GM19099 (cell line): ENCODE results near the gene SYN1.

Experiments
- POLR2A ChIP-seq: IDR thresholded peaks from 3 replicates; pipeline ENCODE4 v1.6.1; 2011; ENCODE audit warnings: low read depth; ENCODE audit not compliant: insufficient read length; ENCODE audit errors: extremely low read depth

The SYN1 gene

DNA sequence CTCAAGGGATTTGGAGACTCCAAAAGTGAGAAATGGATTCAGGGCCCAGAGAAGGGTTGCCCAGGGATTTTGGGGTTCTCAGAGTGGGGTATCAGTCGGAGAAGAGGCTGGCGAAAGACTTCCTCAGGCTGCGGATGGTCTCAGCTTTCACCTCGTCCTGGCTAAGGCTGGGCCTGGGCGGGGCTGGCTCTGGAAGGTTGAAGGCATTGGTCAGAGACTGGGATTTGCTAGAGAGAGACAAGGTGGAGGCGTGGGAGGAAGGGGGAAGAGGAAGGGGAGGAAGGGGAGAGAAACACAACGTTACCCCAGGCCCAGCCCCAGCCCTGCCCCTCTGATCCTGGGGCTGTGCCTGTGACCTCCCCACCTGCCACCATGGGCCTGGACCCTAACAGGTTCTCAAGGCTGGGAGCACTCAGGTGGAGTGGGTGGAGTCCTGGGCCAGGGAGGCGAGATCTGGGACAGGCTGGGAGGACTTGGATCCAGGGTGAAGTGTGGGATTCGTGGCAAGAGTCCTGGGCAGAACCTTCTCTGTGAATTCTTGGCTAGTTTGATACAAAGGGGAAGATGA, 46.8 kb downstream of the SYN1 start:
- no peak for TF ChIP-seq POLR2A

DNA sequence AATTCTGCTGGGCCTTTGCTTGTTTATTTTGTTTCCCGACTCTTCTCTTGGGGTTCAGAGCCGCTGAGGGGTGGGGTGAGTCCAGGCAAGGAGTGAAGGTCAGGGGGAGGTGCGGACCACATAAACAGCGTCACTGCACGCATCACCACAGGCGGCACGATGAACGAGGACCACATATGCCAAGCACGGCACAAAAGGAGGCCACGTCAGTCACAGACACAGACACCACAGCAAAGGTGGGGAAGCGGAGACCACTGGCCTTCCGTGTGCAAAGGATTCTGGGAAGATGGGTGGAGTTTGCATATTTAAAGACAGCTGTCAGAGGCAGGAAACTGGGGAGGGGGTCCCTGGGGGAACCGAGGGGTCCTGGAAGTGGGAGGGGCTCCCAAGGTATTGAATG, 47.8 kb downstream of the SYN1 start:
- no peak for TF ChIP-seq POLR2A

DNA sequence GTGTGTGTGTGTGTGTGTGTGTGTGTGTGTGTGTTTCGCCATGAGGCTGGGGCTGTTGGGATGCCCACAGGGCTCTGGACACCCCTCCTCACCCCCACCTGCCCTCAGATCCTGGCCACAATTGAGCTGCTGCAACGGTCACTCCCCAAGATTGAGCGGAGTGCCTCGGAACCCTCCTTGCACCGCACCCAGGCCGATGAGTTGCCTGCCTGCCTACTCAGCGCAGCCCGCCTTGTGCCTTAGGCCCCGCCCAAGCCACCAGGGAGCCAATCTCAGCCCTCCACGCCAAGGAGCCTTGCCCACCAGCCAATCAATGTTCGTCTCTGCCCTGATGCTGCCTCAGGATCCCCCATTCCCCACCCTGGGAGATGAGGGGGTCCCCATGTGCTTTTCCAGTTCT, 48.4 kb downstream of the SYN1 start:
- TF ChIP-seq POLR2A: no peak

DNA sequence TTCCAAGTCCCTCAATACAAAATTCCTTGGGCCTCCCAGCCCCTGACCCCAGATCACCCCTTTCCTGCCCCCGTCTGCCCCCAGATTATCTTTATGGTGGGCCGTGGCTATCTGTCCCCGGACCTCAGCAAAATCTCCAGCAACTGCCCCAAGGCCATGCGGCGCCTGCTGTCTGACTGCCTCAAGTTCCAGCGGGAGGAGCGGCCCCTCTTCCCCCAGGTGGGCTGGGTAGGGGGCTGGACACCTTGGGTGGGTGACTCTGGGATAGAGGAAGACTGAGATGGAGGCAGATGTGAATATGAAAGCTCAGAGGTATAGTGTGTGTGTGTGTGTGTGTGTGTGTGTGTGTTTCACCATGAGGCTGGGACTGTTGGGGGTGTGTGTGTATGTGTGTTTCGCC, 48.9 kb downstream of the SYN1 start:
- TF ChIP-seq POLR2A: no peak

DNA sequence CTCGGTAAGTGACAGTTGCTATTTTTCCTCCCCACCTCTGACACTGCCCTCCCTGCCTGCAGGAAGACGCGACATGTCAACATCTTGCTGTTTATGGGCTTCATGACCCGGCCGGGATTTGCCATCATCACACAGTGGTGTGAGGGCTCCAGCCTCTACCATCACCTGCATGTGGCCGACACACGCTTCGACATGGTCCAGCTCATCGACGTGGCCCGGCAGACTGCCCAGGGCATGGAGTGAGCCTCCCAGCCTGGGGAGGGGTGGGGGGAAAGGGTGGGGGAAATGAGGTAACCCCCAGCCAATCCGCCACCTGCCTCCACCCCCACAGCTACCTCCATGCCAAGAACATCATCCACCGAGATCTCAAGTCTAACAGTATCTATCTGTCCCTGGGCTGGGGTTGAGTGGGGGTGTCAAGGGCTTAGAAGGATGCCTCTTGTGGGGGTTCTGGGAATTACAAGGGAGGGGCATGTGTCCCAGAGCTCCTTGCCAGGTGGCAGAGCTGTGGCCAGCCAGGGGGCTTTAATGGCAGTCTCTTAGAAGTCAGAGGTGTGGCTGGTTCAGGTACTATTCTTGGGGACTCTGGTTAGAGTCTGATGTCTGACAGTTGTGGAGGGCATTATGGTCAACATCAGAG, 50.9 kb downstream of the SYN1 start:
- no peak for TF ChIP-seq POLR2A

DNA sequence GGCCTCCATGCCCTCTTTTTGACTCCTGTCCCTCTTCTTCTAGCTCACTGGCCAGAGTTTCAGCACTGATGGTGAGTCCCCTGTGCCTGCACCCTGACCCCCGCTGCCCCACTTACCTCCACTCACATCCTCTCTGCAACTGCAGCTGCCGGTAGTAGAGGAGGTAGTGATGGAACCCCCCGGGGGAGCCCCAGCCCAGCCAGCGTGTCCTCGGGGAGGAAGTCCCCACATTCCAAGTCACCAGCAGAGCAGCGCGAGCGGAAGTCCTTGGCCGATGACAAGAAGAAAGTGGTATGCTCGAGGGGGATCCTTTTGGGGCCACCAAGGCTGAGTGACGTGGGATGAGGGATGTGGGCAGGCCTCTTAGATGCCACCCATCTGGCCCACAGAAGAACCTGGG, 52.8 kb downstream of the SYN1 start:
- no peak for TF ChIP-seq POLR2A

DNA sequence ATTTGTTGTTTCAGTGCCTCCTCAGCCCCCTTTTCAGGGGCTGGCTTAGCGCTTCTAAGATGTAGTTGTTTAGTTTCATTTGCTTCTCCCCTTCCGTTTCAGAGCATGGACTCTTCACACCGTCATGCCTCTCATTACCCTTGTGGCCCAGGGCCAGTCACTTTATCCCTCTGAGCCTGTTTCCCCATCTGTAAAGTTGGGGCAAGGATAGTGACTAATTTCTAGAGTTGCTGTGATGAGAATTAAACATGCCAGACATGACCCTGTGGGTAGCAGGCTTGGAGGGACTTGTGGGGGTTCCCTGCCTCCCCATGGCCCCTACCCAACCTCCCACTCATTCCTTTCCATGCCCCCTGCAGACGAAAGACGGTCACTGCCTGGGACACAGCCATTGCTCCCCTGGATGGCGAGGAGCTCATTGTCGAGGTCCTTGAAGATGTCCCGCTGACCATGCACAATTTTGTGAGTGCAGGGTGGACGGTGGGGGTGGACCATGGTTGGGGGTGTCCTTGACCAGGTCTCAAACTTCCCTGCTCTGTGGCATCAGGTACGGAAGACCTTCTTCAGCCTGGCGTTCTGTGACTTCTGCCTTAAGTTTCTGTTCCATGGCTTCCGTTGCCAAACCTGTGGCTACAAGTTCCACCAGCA, 55.1 kb downstream of the SYN1 start:
- no peak for TF ChIP-seq POLR2A

DNA sequence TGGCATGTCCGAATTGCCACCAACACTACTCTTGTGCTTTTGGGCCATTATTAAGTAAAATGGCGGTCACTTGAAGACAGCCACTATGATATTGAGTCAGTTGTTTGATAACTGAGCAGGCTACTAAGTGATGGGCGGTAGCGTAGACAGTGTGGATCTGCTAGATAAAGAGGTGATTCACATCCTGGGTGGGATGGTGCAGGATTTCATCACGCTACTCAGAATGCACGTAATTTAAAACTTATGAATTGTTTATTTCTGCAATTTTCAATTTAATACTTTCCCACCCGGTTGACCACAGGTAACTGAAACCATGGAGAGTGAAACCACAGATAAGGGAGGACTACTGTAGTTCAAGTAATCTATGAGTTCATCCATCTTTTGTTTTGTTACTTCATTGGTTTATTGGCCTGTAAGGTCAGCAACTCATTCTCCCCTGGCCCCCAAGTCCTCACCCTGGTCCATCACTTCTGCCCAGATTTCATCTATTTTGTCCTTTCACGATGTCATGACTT, 55.8 kb downstream of the SYN1 start:
- TF ChIP-seq POLR2A: no peak

DNA sequence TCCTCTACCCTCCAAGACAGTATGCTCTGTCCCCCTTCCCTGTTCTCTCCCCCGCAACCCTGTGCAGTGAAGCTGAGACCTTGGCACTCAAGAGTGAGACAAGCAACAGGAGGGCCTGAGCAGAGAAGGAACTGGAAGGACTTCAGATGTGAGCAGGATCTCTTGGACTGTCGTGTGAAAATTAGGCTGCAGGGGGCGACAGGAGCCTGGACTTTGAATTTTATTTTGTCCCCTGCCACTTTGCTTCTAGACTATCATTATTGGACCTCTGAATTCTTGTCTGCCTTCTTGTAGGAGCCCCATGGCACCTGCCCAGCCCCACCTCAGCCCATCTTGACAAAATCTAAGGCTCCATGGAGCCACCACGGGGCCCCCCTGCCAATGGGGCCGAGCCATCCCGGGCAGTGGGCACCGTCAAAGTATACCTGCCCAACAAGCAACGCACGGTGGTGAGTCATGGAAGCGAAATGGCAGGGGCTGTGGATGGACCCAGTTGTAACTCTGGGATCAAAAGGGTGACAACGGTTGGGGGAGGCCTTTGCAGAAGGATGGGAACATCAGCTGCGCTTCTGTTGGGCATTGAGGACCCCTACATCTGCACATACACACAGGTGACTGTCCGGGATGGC, 56.9 kb downstream of the SYN1 start:
- no peak for TF ChIP-seq POLR2A

DNA sequence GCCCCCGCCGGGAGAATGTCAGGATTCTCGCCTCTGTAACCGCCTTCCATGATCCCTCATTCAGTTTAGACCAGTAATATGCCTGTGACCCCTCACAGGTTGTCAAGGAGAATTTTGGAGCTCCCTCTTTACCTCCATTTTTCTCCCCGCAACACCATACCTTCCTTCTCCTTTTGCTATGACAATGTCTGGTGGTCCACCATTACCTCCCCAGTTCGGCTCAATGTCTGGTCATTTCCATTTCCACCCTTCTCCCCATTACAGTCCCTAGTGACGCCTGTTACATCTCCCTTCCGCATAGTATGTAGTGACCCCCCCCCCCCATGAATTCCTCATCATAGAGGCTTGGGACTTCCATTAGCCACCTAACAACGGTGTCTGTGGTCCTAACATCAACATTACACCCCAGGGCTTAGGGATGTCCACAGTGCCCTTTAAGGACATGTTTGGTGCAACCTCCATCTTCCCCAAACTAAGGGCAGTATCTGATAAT, 58.0 kb downstream of the SYN1 start:
- TF ChIP-seq POLR2A: no peak

DNA sequence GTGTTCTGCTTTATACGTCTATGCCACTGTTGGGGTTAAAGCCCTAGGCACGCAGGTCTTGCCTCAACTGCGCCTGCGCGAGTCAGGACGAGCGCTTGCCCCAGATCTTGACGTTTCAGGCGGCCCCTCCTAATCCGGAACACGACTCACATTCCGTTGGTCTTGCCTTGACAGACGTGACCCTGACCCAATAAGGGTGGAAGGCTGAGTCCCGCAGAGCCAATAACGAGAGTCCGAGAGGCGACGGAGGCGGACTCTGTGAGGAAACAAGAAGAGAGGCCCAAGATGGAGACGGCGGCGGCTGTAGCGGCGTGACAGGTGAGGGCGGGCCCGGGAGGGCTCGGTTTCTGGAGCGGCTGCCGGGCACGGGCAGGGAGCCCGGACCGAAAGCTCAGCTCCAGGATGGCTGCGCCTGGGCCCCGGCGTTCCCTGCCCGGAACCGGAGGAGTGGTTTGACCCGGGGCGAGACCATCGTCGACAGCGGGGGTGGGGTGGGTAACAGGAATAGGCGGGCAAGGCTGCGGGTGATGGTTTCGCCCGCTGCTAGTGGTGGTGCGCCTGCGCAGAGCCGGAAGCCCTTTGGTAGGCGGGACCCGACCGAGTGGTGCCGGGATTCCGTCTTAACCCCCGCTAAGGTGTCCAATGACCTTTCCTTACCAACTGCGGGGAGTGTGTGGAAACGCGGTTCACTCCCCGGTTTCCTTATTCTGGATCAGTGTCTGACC, 58.6 kb downstream of the SYN1 start, which contains the start of gene ARAF:
Gene ARAF, plus strand, starts transcription at position 272 of the 725 bp plus-strand sequence. CDS start 1,763 bp downstream, outside the sequence.
- peak; percentile 74 for TF ChIP-seq POLR2A

DNA sequence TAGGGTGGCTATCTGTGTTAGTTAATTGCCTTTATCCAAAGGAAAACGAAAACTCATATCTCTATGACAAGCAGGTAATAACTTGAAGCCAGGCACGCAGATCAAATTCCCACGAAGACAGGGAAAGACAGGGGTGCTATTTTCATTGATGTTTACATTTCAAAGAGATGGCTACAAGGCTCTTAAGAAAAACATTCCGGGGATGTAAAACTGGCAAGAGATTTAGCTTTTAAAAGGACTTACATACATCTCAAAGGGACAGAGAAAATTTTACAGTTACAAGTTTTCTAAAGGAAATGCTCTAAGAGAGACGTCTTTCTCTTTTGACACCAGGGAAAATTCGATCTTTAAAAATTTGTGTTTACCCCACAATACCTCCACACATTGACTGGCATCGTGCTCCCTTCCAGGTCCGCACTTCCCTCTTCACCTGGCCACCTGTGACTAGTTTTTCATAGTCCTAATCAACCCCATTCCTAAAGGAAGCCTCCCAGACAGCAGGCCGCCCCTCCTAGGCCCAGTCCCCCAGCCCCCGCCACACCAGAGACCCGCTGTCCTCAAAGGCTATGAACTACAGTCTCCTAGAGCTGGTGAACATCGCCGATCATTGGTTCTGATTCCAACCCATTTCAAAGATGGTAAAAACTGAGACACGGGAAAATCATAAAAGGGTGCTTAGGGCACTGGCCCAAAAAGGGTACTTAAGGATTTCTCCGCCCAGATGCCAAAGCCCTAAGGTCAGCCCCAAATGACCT, 59.3 kb downstream of the SYN1 start:
- no peak for TF ChIP-seq POLR2A

DNA sequence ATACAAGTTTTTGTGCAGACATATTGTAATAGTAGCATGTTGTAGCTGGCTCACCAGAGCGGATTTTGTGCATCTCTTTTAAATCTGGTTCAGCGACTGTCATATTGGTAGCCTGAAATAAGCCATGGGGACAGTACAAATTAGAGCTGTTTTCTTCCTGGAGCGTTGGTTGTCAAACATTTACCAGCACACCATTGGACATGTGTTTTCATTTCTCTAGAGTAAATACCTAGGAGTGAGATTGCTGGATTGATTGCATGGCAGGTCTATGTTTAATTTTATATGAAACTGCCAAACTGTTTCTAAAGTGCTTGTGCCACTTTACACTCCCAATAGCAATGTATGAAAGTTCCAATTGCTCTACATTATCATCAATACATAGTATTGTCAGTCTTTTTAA, 61.2 kb downstream of the SYN1 start:
- TF ChIP-seq POLR2A: no peak

DNA sequence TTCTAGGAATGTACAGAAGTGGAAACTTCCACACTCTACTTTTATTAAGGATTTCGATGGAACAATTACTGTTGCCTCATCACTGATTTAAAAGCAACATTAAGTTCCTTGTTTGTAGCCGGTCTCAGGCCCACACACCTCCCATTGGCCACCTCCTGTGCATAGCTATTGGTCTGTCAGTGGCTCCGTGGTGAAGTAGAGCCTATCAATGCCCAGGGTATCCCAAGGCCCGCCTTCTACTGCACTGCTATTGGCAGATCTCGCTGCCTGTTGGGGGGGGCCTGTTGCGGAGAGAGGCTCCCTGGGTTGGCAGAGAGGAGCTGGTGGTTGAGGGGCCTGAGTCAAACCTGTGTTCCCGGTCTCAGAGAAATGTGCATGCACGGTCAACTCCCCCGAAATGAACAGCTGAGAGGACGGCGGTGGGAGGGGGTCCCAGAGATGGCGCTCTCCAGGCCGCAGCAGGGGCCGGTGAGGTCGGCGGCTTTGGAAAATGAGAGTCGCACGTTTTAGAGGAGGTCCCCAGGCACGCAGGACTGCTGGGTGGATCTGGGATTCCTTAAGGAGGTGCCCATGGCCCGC, 63.5 kb downstream of the SYN1 start:
- peak; percentile 74 for TF ChIP-seq POLR2A
